Activated T-cell treated with anti-CD3 and anti-CD28 coated beads, Interleukin-2, amount 50 U/mL, for 1 hour (primary cell): ENCODE results near the gene CADPS.

Source experiments
- DNase-seq: peaks from one replicate; pipeline ENCODE4 v3.0.0-alpha.2; 2020

CADPS gene

DNA sequence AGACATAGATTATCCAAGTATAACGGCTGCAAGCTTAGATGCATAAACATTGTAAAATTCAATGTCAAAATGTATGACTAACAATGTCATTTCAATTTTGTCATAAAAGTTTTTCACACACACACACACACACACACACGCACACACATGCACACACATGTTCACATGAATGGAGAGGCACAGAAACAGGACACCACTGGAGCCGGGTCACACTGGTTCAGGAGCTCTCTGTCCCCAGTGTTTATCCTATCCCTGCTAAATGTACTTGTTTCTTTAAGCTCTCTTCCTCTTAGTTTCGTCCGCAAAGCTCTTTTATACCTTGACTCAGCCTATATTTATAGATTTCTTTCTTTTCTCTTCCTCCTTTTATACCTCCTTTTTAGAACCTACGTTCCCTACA is 249.9 kb downstream of the CADPS start:
- no peak for DNase-seq

DNA sequence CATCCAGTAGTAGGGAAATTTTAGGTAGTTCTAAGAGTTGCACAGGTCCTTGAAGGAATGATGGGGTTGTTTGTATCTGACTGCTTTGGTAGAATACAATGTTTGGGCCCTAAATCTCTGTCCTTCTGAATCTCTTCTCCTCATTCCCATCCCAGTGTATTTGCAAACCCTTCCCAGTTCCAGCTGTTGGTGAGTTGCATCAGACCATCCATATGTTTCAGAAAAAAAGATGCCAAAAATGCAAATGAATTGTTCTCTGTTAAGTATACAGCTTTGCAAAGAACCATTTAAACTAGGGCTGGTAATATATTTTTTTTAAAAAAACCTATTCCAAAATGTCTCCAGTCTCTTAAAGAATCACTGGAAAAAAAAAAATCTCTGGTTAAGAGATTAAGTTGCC is 251.0 kb downstream of the CADPS start:
- DNase-seq = no peak

DNA sequence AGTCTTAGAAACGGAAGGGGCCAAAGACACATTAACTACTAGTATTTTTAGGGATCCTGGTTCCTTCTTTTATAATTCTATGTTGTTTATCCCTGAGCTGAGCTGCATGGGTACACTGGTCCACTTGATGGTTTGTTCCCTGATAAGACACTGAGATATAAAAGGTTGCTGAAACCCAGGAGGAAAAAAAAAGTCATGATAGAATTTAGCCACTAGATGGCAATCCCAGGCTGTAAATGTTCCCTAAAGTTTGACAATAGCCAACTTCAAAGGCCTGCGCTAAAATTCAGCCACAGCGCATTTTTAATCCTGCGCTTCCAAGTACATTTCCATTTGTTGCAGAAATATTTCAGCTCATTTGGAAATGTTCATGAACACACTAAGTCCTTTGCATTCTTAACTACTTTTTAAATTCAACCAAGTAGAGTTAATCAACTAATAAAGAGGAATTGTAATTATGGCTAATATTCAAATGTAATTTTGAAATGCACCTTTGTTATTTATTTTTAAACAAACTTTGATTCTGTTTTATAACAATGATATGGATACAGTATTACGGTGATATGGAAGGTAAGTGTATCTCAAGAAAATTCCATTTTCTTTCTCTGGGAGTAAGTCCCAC is 252.6 kb downstream of the CADPS start:
- DNase-seq = no peak

DNA sequence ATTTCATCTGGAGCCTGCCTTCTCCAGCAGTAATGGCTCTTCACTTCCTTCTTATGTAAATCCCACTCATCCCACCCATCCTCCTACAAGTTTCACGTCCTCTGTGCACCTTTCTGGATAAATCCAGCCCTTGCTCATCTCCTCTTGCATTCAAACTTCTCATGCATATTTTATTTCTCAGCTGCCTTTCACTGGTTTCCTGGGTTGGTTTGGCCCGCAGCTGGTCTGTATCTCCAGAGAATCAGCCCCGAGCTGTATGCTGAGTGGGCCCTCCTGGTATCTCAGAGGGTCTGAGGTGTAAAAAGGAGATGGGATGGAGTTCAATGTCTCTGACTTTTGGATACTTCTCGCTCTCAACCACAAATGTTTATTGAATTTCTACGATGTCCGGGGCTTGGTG is 253.3 kb downstream of the CADPS start:
- DNase-seq = no peak

DNA sequence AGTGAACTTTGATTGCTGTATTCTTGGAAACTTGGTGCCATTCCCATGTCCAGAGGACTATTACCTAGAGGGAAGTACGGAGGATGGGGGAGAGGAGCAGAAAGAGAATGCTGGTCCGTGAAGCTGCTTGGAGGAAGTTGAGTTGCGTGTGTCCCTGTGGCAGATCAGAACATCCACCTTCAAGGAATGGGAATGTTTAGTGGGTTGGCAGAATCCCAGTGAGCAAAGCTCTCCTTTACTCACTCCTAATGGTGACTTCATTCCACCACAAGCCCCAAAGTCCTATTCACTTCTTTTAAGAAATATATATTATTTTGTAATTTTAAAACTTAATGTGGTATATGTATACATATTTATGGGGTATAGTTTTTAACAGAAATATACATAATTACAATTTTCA is 254.0 kb downstream of the CADPS start:
- no peak for DNase-seq

DNA sequence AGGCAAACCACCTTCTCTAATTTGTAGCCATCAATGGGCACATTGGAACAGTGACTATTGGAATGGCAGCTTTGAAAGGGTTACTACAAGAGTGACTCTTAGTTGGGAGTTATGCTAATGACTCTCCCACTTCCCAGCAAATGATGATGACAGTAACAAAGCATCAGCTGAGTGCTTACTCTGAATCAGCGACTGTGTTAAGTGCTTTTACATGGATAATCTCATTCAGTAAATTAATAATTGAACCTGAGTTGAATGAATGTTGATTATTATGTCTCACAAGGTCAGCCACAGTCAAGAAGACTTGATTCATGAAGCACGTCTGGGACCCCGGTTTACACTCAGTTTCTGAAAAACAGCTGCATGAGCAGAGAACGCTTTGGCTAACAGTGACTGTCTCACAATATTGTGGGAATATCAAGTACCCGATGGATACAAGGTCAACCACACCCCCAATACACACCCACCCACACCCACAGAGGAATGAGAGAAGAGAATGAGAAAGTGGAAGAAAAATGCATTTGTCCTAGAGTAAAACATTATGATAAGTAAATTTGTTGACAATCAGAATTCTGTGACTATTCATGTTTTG is 259.9 kb downstream of the CADPS start:
- DNase-seq = no peak

DNA sequence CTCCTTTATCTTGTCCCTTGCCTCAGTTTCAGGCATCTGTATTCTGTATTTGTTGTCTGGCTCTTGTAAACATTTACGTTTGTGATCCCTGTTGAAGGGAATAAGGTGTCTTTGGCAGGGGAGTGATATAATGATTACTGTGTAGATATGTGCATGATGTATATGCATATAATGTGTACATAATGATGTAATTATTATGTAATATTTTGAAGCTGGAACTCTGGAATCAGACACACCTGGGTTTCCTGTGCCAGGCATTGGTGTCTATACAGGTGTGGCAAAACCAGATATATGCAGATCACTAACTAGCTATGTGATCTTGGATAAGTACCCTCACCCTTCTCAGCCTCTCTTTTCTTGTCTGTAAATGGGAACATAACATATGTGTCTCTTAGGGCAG is 260.7 kb downstream of the CADPS start:
- no peak for DNase-seq

DNA sequence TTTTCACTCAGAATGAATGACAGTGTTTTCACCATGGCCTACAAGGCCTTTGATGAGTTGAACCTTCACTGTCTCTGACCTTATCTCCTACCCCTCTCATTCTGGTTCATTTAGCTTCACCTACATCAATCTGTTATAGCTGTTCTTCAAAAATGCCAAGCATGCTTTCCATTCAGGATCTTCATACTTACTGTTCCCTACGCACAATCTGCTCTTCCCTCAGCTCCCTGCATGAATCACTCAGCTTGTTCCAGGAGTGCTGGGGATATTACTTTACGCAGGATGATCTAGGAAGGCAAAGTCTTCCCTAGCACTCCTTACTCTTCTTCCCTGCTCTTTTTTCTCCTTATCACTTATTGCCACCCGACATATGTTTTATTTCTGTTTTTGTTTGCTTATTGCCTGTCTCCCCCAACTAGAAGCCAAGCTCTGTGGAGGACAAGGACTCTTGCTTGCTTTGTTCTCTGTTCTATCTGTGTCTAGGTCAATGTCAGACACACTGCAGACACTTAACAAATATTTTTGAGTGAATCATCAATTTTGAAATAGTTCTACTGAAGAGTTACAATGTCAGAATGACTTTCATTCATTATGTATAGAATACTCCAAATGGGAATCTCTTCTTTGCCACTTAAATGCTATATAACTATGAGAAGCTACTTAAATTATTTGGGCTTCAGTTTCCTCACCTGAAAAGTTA is 263.5 kb downstream of the CADPS start:
- no peak for DNase-seq

DNA sequence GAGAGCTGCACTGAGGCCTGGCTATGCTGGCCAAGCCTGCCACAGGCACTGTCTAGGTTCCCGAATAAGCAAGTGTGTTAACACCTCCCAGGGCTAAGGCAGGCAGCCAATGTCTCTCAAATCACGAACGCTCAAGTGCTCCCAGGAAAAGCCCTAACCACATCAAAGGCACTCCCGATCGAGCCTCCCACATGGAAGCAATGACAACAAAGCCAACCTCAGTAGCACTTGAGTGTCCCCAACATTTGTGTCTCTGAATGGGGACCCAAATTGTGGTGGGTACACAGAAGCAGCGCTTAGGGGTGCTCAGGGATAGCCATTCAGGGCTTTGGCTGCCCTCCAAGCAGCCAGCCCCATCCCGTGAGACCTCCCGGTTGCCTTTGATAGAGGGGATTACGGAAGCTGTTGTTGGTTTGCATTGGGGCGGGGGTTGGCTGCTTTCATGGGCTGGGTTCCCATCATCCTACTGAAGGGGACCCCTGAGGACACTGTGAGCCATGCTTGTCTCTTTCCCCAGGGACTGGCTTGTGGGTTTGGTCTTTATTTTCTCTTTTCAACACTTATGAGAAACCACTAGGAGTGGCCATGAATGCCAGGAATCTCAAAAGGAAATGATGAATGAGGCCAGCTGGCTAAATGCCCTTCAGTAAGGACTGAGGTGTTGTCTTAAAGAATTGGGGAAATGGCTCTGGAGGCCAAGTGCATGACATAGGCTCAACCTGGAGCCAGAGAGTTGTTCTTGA is 267.8 kb downstream of the CADPS start:
- DNase-seq = no peak

DNA sequence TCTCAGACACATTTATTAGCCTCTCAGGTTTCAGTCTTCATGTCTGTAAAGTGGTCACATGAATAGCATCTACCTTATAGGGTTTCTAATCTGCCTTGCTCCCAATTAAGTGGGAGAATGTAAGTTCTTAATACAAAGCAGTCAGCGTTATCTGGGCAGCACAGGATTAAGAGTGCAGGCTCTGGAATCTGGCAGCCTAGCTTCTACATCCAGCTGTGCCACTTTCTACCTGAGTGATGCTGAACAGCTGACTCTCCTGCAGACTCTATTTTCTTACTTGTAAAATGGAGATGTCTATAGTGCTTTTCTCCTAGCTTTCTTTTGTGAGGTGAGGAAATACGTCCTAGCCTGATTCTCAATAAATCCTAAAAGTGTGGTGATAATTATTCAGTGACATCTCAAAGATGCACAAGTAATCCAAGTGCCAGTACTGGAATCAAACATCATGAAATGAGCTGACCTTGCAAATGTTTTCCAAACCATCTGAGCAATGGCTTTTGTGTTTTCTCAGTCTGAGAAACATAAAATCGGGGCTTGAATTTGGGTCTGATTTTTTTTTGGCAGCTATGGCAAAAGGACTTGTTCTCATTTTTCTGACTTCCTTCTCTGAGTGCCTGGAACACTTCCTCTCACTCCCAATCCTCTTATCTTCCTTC is 269.7 kb downstream of the CADPS start:
- no peak for DNase-seq

DNA sequence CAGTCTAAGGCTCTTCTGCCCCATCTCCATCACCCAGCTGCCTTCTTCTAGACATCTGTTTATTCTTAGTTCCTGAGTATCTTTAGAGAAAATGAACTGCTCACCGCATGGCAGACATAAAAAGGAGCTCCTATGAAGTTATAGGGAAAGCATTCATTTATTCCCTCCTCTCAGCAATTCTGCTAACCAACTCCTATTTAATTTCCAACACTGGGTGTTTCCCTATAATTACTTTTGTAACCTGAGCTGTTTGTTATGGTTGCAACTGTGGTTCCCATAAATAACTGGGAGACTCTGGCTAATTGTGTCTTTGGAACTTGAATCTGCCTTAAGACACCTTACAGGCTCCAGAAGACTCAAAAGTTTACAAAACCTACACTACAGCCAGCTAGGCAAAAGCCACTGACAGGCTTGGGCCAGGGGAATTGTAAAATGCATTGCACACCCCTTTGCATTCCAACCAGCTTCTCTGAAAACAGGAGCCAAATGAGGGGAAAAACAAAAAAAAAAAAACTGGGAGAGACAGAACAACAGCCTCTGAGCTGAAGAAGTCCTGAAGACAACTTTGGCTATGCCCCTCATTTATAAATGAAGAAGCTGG is 270.4 kb downstream of the CADPS start:
- DNase-seq = no peak

DNA sequence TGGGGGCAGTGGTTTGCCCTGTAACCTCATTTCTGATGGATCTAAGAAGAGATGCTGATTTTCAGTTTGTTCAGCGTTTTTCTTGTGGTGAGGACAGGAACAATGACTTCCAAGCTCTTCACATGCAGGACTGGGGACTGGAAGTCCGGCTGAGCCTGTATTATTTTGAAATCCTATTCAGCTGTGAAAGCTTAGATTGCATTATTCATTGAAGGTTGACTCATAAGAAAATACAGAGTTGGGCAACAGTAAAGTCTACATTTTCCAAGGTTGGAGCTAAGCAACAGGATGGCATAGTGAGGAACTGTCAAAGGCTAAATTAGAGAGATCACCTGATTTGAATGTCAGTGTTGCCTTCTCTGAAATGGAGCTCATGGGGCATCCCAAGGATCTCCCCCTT is 270.9 kb downstream of the CADPS start:
- no peak for DNase-seq

DNA sequence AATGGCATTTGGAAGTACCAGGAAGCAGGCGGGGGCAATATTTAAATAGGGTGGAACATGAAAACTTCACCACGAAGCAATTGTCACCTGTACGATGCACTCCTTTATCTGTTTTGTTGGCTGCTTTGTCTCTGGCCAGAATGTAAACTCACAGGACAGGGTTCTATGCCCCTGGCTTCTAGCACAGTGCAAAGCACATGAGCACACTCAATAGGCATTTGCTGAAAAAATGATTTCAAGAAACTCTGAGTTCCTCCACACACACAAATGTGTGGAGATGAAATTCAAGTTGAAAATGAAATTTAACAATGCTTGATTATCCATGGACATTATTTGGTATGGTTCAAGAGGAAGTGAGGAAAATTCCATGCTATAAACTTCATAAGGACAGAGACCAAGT is 272.2 kb downstream of the CADPS start:
- DNase-seq = no peak

DNA sequence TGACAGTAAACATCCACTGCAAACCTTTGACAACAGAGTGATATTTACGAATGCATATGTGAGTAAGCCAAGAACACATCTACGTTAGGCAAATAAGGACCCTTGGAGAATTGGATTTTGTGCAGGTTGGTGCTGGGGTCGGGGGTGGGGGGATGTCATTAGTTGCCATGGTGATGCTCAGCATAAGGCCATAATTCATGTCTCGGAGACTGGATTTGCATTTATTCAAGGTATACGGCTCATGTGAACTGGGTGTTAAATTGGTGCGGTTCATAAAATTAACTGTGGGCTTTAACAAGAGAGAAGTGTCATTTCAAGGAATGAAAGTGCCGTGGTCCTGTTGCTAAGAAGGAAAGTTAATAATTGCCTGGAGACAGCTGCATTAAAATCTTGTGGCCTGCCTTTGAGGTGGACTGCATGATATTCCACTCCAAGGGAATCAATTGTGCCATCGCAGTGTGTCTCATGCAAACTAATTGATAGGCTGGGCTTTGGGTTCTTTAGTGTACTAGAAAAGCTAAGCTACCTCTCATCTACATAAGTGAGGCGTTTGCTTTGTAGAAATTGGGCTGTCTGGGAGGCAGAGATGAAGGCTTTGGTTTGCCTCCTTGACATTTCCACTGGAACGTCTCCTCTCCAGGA is 273.0 kb downstream of the CADPS start:
- DNase-seq = no peak

DNA sequence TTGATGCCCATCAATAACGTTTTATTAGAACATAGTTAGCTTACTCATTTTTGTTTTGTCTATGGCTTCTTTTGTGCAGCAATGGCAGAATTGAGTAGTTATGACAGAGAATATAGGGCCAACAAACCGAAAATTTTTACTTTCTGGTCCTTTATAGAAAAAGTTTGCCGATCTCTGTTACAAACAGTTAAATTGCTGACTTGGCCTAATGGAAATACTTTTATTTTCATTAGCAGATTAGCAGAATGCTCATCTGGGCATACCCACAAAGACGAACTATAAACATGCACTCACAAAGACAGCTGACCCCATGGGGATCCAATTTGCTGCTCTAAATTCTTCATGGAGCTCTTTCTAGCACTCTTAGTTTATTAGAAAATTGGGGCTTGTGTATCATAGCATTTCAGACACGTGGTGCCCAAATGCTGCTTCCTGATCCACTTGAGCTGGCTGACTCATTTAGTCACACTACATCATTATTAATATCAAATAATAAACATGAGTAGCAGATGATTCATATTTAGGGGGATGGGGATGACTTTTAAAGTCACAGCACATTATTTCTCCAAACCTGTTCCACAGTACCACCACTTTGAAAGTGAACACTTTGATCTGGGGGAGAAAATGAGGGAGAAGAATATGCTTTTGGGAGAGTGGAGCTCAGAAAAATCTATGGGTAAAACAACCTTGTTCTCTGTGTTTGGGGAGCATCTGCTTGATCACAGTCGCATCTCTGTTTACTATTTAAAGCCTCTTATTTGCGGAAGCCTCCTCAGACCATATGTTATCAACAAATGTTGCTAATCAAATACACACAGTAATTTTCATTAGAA is 273.8 kb downstream of the CADPS start:
- DNase-seq = no peak

DNA sequence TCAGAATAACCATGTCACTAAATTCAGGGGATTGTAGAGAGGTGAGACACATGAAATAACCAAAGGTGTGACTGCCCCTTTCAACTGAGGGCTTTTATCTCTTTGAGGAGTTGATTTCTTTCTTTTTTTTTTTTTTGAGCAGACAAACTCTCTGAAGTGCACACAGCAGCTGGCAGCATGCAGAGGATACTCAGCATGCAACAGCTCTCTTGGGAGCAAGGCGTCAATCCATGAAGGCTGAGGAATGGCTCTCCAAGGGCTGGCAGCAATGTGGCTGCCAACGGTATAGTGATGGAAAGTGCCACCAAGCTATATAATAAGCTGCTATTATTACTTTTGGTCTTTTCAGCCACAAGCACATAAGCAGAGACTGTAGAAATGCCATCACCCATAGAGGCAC is 275.2 kb downstream of the CADPS start:
- no peak for DNase-seq

DNA sequence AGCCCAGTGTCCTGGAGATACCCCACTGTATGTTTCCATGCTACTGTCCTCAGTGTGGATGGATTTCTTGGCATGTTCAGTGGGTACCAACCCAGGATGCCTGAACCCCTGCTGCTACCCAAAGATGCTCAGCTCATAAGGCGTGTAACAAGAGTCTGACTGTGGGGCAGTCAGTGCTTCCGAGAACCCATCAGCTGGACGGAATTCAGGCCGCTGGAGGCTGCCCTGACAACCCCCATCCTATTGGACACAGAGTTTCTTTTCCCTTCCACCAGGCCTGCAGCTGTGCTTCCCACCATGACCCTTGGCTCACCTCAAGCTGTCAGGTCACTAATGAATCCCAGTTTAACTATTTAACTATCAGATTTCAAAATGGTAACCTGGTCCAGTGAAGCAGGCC is 277.7 kb downstream of the CADPS start:
- no peak for DNase-seq

DNA sequence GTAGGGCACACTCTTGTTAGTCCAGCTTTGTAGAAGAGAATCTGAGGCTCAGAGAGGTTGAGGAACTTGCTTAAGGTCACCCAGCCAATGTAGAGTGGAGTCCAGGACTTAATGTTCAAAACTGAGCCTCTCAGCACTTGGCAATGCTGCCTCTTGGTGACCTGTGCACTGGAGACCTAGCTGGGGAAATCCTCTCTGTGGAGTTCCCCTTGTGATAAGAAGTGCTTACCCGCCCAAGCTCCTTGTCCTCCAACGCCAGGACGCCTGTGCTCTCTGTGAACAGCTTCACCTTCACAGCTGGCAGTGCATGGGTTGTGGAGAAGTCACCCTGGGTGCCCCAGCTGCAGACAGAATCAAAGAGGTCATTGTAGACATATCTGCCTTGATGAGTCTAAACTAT is 282.8 kb downstream of the CADPS start:
- DNase-seq = no peak

DNA sequence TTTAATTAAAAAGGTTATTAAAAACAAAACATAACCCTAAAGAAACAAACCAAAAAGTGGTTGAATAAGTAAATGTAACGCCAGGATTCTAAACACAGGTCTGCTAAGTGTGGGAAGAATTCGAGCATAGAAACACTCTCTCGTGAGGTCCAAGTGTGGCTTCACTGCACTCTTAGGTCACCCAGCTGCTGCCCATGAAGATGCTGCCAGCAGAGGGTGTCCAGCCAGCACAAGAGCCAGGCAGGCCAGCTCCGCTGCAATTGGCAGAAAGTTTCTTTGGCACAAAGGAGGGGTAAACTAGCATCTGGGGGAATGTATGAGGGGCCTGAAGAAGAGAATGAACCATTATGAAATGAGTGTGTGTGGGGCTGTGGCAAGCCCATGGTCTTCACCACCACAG is 286.1 kb downstream of the CADPS start:
- no peak for DNase-seq

DNA sequence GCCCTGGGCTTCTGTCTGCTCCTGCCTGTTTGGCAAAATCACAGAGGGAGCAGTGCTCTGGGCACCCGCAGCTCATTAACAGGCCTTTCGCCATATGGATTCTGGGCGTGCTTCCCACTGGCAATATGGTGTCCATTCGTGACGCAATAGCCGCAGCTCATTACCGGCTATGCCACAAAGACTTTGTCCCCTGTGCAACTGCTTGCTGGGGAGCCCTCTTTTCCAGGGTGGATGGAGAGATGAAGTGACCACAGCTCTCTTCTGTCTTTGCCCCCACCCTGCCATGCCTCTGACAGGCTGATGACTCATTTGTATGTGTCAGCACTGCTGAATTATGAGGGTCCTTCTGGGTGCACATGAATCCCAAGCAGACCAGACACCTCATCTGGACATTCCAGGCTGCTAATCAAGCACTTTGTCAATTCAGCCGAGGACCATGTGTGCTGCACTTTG is 287.6 kb downstream of the CADPS start:
- DNase-seq = no peak

DNA sequence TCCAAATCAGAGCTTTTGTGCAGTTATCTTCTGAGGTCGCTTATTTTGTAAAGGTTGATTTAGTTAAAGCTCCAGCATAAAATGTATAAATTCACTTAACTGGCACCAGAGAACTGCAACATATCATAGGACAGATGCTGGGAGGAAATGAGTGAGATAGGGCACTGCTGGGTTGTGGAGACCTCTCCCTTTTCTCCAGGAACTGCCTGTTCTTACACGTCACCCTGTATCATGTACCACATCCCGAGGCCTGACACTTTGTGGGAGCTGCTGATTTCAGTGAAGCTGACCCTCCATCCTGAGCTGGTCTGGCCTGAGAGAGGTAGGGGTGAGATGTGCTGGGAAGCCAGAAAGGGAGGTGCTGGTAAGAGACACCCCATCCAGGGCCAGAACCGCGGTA is 288.0 kb downstream of the CADPS start:
- no peak for DNase-seq

DNA sequence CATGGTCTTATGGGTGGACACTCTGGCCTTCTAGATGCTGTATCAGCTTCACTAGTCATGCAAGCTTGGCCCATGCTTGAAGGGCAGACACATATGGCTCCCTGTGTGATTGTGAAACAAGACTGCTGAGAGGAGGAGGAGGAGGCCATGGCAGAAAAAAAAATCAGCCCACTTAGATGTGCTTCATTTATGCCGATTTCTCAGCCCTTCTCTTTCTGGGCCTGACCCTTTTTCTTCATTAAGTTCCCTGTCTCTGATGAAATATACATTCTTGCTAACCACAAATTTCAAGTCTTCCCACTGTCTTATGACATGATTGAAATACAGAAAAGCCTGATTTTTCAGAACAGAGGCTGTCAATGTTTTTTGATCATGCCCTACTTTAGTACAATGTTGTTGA is 288.9 kb downstream of the CADPS start:
- no peak for DNase-seq
